Peyer's patch (tissue), 4 donors: ENCODE measurements around the gene FMN1.

Source experiments
- CTCF ChIP-seq, 6 experiments: fragments of 450-650 bp in 4 of 6; fragments of 200-600 bp in 2 of 6; sonication (generic) in 1 of 6; IDR thresholded peaks; one replicate each; pipeline ENCODE4 v1.5.1; 2017 to 2019; ENCODE audit warnings: antibody characterized with exemption in 6 of 6, mild to moderate bottlenecking in 3 of 6, moderate library complexity in 1 of 6
- POLR2A ChIP-seq, 2 donors: fragments of 450-650 bp; IDR thresholded peaks; one replicate each; pipeline ENCODE4 v1.5.1; 2017; ENCODE audit warnings: antibody characterized with exemption in 2 of 2, mild to moderate bottlenecking in 2 of 2, moderate library complexity in 2 of 2

- TF ChIP-seq CTCF (IDR thresholded peaks at IDR 0.05) (no peak), POLR2A (IDR thresholded peaks at IDR 0.05) (no peak)
These were observed 259.4 kb downstream of the FMN1 start for GRCh38 chr15:32935139-32935538.
